Liver (tissue), 10 donors: Measurements from ENCODE around the gene STX7. TPM values are rescaled to one million over a fixed set of nuclear protein-coding genes. Genes with fewer than 3 reads are reported as not detected.

ENCODE experiments used
- DNase-seq: peaks from one replicate; pipeline ENCODE4 v3.0.0-alpha.2; 2017; ENCODE audit warnings: low spot score
- H3K27ac ChIP-seq, 2 donors: one replicate each; pipeline ENCODE4 v1.7.0; 2013; ENCODE audit warnings: inconsistent platforms in 2 of 2, low read length in 2 of 2, control low read depth in 1 of 2, low read depth in 1 of 2, mild to moderate bottlenecking in 1 of 2
- H3K27me3 ChIP-seq, 4 donors: one replicate each; pipeline versions ENCODE4 v1.6.1 to v1.7.0; 2013; ENCODE audit warnings: low read length in 3 of 4, inconsistent platforms in 1 of 4, mild to moderate bottlenecking in 1 of 4, moderate library complexity in 1 of 4; ENCODE audit not compliant: control insufficient read depth in 4 of 4, insufficient read depth in 4 of 4
- H3K36me3 ChIP-seq, 4 donors: one replicate each; pipeline versions ENCODE4 v1.6.1 to v1.7.0; 2013; ENCODE audit warnings: low read length in 3 of 4, mild to moderate bottlenecking in 3 of 4, low read depth in 1 of 4, moderate library complexity in 1 of 4; ENCODE audit not compliant: control insufficient read depth in 4 of 4, insufficient read depth in 3 of 4
- H3K4me1 ChIP-seq, 4 donors: one replicate each; pipeline versions ENCODE4 v1.6.1 to v1.7.0; 2013; ENCODE audit warnings: low read length in 3 of 4, mild to moderate bottlenecking in 3 of 4, moderate library complexity in 1 of 4; ENCODE audit not compliant: control insufficient read depth in 4 of 4, insufficient read depth in 4 of 4
- H3K4me3 ChIP-seq, 3 donors: one replicate each; pipeline versions ENCODE4 v1.6.1 to v1.7.0; 2013; ENCODE audit warnings: low read length in 3 of 3, control low read depth in 1 of 3, low read depth in 1 of 3, mild to moderate bottlenecking in 1 of 3
- H3K9ac ChIP-seq, 2 donors: one replicate each; pipeline ENCODE4 v1.7.0; 2013; ENCODE audit warnings: low read length in 2 of 2, mild to moderate bottlenecking in 2 of 2, moderate library complexity in 2 of 2, control low read depth in 1 of 2, low read depth in 1 of 2
- H3K9me3 ChIP-seq, 4 donors: one replicate each; pipeline versions ENCODE4 v1.6.1 to v1.7.0; 2013; ENCODE audit warnings: low read length in 3 of 4; ENCODE audit not compliant: control insufficient read depth in 4 of 4
- EGR1 ChIP-seq, 2 donors: IDR thresholded peaks; 2 replicates each; pipeline ENCODE4 v1.6.1; 2016 to 2018; ENCODE audit warnings: antibody characterized with exemption in 2 of 2, low read depth in 2 of 2
- FOXA1 ChIP-seq: IDR thresholded peaks from 2 replicates; pipeline ENCODE4 v1.6.1; 2016; ENCODE audit warnings: antibody characterized with exemption
- HNF4G ChIP-seq: IDR thresholded peaks from 2 replicates; pipeline ENCODE4 v1.6.1; 2016; ENCODE audit warnings: antibody characterized with exemption
- NR2F2 ChIP-seq: IDR thresholded peaks from 2 replicates; pipeline ENCODE4 v1.6.1; 2016; ENCODE audit warnings: antibody characterized with exemption
- REST ChIP-seq: IDR thresholded peaks from 2 replicates; pipeline ENCODE4 v1.6.1; 2016; ENCODE audit warnings: antibody characterized with exemption, mild to moderate bottlenecking
- RXRA ChIP-seq, 2 donors: IDR thresholded peaks; 2 replicates each; pipeline ENCODE4 v1.6.1; 2017 to 2018; ENCODE audit warnings: antibody characterized with exemption in 2 of 2, mild to moderate bottlenecking in 1 of 2
- WGBS: extraction: QIAGEN DNeasy Blood & Tissue Kit; methylation state at CpG from one replicate; pipeline ENCODE4 v1.1.7; 2013; 5-methylcytosine and 5-hydroxymethylcytosine counted together
- polyA plus RNA-seq, 2 donors: library from polyadenylated mRNA; stranded (reverse) in 1 of 2; unstranded in 1 of 2; fragments of 200-250 nt in 1 of 2; fragments of >200 nt in 1 of 2; fragmentation: Nextera tagmentation in 1 of 2; extraction: Ambion mirVana in 1 of 2; gene quantifications; one replicate each; pipeline versions ENCODE4 v1.2.1 to v1.2.3, GENCODE V29; 2013 to 2015
- small RNA-seq: library from RNA; depleted of rRNA; stranded (forward); fragments of <200 nt; gene quantifications from one replicate; pipeline ENCODE3, GENCODE V24; 2014
- total RNA-seq, 2 donors: library from RNA; depleted of rRNA; stranded (reverse); fragments of >200 nt; gene quantifications; one replicate each; pipeline ENCODE4 v1.2.3, GENCODE V29; 2014
- TF ChIP-seq, protein P1 (sequence below): IDR thresholded peaks from 2 replicates; pipeline ENCODE4 v1.6.1; 2016; ENCODE audit warnings: antibody characterized with exemption
- TF ChIP-seq, protein P2 (sequence below): IDR thresholded peaks from 2 replicates; pipeline ENCODE4 v1.6.1; 2016; ENCODE audit warnings: antibody characterized with exemption
- donor health status: healthy.
- donor health status: healthy.
- donor health status: healthy.
- donor health status: healthy.
- donor health status: healthy.

Gene STX7
- total and polyA plus RNA-seq, 4 donors, result 7.5 to 20.0 (median 14.3) TPM

GRCh38 chr6:132400883-132401617, 111.9 kb downstream of the STX7 start, which contains the start of gene MOXD1 (continued):
- TF ChIP-seq NR2F2, result no peak
- TF ChIP-seq RXRA (IDR thresholded peaks at IDR 0.05), result no peak

GRCh38 chr6:132400555-132400882, 112.4 kb downstream of the STX7 start:
- Histone ChIP-seq H3K4me1 (peaks cover 9 to 13% (median 11%) of the 10 kb centered on the region in 4 donors), H3K9me3 (peaks cover 0 to 3% (median 0%) of the 10 kb centered on the region in 4 donors), H3K9ac (no peak overlapping the region), H3K27me3 (peaks cover 2 to 12% (median 7%) of the 10 kb centered on the region in 4 donors), H3K27ac (no peak overlapping the region), H3K4me3 (peak overlapping the region in 1 of 3 donors; percentile 57), H3K36me3 (no peaks in the 10 kb centered on the region)
- no peak for TF ChIP-seq NR2F2
- no peak for TF ChIP-seq EGR1 (IDR thresholded peaks at IDR 0.05; ENCODE audit: low read depth in 2 of 2)
- TF ChIP-seq FOXA1, result no peak
- TF ChIP-seq, protein P1, sequence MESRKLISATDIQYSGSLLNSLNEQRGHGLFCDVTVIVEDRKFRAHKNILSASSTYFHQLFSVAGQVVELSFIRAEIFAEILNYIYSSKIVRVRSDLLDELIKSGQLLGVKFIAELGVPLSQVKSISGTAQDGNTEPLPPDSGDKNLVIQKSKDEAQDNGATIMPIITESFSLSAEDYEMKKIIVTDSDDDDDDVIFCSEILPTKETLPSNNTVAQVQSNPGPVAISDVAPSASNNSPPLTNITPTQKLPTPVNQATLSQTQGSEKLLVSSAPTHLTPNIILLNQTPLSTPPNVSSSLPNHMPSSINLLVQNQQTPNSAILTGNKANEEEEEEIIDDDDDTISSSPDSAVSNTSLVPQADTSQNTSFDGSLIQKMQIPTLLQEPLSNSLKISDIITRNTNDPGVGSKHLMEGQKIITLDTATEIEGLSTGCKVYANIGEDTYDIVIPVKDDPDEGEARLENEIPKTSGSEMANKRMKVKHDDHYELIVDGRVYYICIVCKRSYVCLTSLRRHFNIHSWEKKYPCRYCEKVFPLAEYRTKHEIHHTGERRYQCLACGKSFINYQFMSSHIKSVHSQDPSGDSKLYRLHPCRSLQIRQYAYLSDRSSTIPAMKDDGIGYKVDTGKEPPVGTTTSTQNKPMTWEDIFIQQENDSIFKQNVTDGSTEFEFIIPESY, result no peak
- no peak for DNase-seq
- WGBS, result 26% methylated on average over 11 of the region's 11 CpGs

GRCh38 chr6:132399376-132400074, 113.4 kb downstream of the STX7 start:
- H3K4me3 ChIP-seq, result no peak overlapping the region
- DNase-seq, result no peak

More at GRCh38 chr6:132399376-132400074, 113.4 kb downstream of the STX7 start:
- Histone ChIP-seq H3K9me3 (peaks cover 0 to 3% (median 0%) of the 10 kb centered on the region in 4 donors), H3K4me1 (peaks cover 9 to 13% (median 11%) of the 10 kb centered on the region in 4 donors), H3K36me3 (no peaks in the 10 kb centered on the region), H3K27me3 (peaks cover 2 to 12% (median 7%) of the 10 kb centered on the region in 4 donors), H3K9ac (no peak overlapping the region), H3K27ac (no peak overlapping the region)
- 80% methylated on average over 4 of the region's 4 CpGs for WGBS
- TF ChIP-seq REST (no peak), HNF4G (no peak), RXRA (IDR thresholded peaks at IDR 0.05) (no peak)
- TF ChIP-seq, protein P1, result no peak
- TF ChIP-seq, protein P2, sequence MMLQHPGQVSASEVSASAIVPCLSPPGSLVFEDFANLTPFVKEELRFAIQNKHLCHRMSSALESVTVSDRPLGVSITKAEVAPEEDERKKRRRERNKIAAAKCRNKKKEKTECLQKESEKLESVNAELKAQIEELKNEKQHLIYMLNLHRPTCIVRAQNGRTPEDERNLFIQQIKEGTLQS, result no peak

Small RNAs within 50 kb of the gene (small RNA-seq; reads per million reads assigned to genes)
- gene TAAR7P, result not detected

Other genes starting within 250 kb of the STX7 start
- gene MOXD1, start 111.6 kb downstream of the STX7 start, total RNA-seq, result under 1 TPM; 0.23 to 0.25 TPM
- under 1 TPM; 0.14 to 0.48 TPM for gene MOXD1, start 111.6 kb downstream of the STX7 start, polyA plus RNA-seq
- gene TAAR9, start 25.2 kb upstream of the STX7 start, total RNA-seq, result not detected
- not detected for gene TAAR9, start 25.2 kb upstream of the STX7 start, polyA plus RNA-seq
- gene TAAR8, start 39.6 kb upstream of the STX7 start, total RNA-seq, result not detected
- not detected for gene TAAR8, start 39.6 kb upstream of the STX7 start, polyA plus RNA-seq
- not detected for gene TAAR6, start 57.2 kb upstream of the STX7 start, total RNA-seq
- gene TAAR6, start 57.2 kb upstream of the STX7 start, polyA plus RNA-seq, result not detected
- gene TAAR5, start 76.6 kb upstream of the STX7 start, total RNA-seq, result not detected
- gene TAAR5, start 76.6 kb upstream of the STX7 start, polyA plus RNA-seq, result not detected
- gene TAAR2, start 111.2 kb upstream of the STX7 start, total RNA-seq, result not detected
- not detected for gene TAAR2, start 111.2 kb upstream of the STX7 start, polyA plus RNA-seq
- not detected for gene TAAR1, start 146.1 kb upstream of the STX7 start, total RNA-seq
- gene TAAR1, start 146.1 kb upstream of the STX7 start, polyA plus RNA-seq, result not detected
- 100 to 1,000 TPM in 1 of 2 donors, 1 to 10 TPM in 1; 2.7 to 132 TPM for gene VNN1, start 200.9 kb upstream of the STX7 start, total RNA-seq
- 10 to 100 TPM; 54.9 to 62.6 TPM for gene VNN1, start 200.9 kb upstream of the STX7 start, polyA plus RNA-seq
- 10 to 100 TPM; 17.6 to 22.0 TPM for gene VNN2, start 244.8 kb upstream of the STX7 start, total RNA-seq
- gene VNN2, start 244.8 kb upstream of the STX7 start, polyA plus RNA-seq, result 1 to 10 TPM; 1.6 to 4.6 TPM